WTC11 (cell line): ENCODE results near the gene RTN4RL1.

Experiments
- CTCF ChIP-seq: fragments of 200-600 bp; IDR thresholded peaks from 2 replicates; pipeline ENCODE4 v1.8.0; 2022; ENCODE audit warnings: antibody characterized with exemption
- FOXJ3 ChIP-seq: sonication (generic); formaldehyde crosslinking; IDR thresholded peaks from 2 replicates; pipeline ENCODE4 v1.9.0; 2021; ENCODE audit warnings: missing genetic modification reagents, mild to moderate bottlenecking, borderline replicate concordance
- MAX ChIP-seq: sonication (generic); formaldehyde crosslinking; IDR thresholded peaks from 2 replicates; pipeline ENCODE4 v1.8.0; 2022; ENCODE audit warnings: mild to moderate bottlenecking, missing genetic modification reagents
- RORB ChIP-seq: fragments of 250-450 bp; sonication (Bioruptor Pico); IDR thresholded peaks from 2 replicates; pipeline ENCODE4 v1.9.0; 2021; ENCODE audit warnings: mild to moderate bottlenecking

- TF ChIP-seq CTCF (no peak), MAX (CRISPR knock-in tag) (no peak), FOXJ3 (CRISPR knock-in tag) (no peak), RORB (CRISPR knock-in tag) (no peak)
These were observed 5.6 kb upstream of the RTN4RL1 start for GRCh38 chr17:2030779-2031163.
